GM19468 (cell line): ENCODE measurements around the gene TSHZ1.
"Not testable (repeated sequence)": the region's sequence is repeated elsewhere in the genome, so short reads cannot be mapped to it uniquely, and the experiment has no call there.

Source experiments
- ATAC-seq: cut with Tn5 transposase; IDR thresholded peaks from one replicate; pipeline ENCODE4 v1.9.1; 2021; ENCODE audit warnings: mild to moderate bottlenecking, moderate library complexity, moderate number of reproducible peaks; ENCODE audit not compliant: unreplicated experiment; ENCODE audit errors: extremely low read depth

TSHZ1 gene

GRCh38 chr18:75179819-75180600, 30.6 kb upstream of the TSHZ1 start:
- no peak for ATAC-seq

- no peak for ATAC-seq
Measured at GRCh38 chr18:75183524-75183923, 27.1 kb upstream of the TSHZ1 start.

GRCh38 chr18:75183973-75184493, 26.6 kb upstream of the TSHZ1 start:
- no peak for ATAC-seq

GRCh38 chr18:75185460-75185859, 25.1 kb upstream of the TSHZ1 start:
- ATAC-seq, result no peak

GRCh38 chr18:75187702-75188101, 22.9 kb upstream of the TSHZ1 start:
- ATAC-seq, result not testable (repeated sequence)

- no peak for ATAC-seq
Measured at GRCh38 chr18:75189696-75190095, 20.9 kb upstream of the TSHZ1 start.

- no peak for ATAC-seq
Measured at GRCh38 chr18:75192899-75193298, 17.7 kb upstream of the TSHZ1 start.

- ATAC-seq, result no peak
Measured at GRCh38 chr18:75198036-75198435, 12.6 kb upstream of the TSHZ1 start.

- ATAC-seq, result no peak
Measured at GRCh38 chr18:75199327-75199726, 11.3 kb upstream of the TSHZ1 start.

- no peak for ATAC-seq
Measured at GRCh38 chr18:75200071-75200470, 10.5 kb upstream of the TSHZ1 start.

- ATAC-seq, result no peak
Measured at GRCh38 chr18:75200605-75201280, 9.9 kb upstream of the TSHZ1 start.

GRCh38 chr18:75201282-75202270, 9.0 kb upstream of the TSHZ1 start:
- ATAC-seq, result no peak

GRCh38 chr18:75202696-75203365, 7.8 kb upstream of the TSHZ1 start:
- ATAC-seq, result no peak

- no peak for ATAC-seq
Measured at GRCh38 chr18:75203416-75204268, 7.0 kb upstream of the TSHZ1 start.

- no peak for ATAC-seq
Measured at GRCh38 chr18:75204269-75204731, 6.3 kb upstream of the TSHZ1 start.

- ATAC-seq, result no peak
Measured at GRCh38 chr18:75204732-75205513, 5.7 kb upstream of the TSHZ1 start.

GRCh38 chr18:75205514-75206132, 5.0 kb upstream of the TSHZ1 start:
- no peak for ATAC-seq
